ENCODE data around the gene SPPL2B.

SPPL2B gene

DNA sequence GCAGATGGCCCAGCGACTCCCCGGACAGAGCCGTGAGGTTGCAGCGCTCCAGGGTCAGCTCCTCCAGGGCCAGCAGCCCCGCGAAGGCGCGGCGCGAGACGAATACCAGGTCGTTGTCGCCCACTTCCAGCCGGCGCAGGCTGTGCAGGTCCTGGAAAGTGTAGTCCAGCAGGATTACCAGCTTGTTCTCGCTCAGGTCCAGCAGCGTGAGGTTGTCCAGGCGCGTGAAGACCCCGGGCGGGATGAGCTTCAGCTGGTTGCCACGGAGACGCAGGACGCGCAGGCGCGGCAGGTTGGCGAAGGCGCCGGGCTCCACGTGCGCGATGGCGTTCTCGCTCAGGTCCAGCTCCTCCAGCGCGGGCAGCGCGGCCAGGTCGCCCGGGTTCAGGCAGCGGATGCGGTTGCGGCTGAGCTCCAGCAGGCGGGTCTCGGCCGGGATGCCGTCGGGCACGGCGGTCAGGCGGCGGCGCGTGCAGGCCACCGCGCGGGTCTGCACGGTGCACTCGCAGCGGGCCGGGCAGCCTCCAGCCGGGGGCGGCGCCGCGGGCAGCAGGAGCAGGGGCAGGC, 37.2 kb upstream of the SPPL2B start:
- DNase-seq (ENCODE audit: low spot score), result no peak
- TF ChIP-seq, protein P1, sequence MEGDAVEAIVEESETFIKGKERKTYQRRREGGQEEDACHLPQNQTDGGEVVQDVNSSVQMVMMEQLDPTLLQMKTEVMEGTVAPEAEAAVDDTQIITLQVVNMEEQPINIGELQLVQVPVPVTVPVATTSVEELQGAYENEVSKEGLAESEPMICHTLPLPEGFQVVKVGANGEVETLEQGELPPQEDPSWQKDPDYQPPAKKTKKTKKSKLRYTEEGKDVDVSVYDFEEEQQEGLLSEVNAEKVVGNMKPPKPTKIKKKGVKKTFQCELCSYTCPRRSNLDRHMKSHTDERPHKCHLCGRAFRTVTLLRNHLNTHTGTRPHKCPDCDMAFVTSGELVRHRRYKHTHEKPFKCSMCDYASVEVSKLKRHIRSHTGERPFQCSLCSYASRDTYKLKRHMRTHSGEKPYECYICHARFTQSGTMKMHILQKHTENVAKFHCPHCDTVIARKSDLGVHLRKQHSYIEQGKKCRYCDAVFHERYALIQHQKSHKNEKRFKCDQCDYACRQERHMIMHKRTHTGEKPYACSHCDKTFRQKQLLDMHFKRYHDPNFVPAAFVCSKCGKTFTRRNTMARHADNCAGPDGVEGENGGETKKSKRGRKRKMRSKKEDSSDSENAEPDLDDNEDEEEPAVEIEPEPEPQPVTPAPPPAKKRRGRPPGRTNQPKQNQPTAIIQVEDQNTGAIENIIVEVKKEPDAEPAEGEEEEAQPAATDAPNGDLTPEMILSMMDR (IDR thresholded peaks at IDR 0.05; ENCODE audit: extremely low read depth, missing control alignments), result no peak

DNA sequence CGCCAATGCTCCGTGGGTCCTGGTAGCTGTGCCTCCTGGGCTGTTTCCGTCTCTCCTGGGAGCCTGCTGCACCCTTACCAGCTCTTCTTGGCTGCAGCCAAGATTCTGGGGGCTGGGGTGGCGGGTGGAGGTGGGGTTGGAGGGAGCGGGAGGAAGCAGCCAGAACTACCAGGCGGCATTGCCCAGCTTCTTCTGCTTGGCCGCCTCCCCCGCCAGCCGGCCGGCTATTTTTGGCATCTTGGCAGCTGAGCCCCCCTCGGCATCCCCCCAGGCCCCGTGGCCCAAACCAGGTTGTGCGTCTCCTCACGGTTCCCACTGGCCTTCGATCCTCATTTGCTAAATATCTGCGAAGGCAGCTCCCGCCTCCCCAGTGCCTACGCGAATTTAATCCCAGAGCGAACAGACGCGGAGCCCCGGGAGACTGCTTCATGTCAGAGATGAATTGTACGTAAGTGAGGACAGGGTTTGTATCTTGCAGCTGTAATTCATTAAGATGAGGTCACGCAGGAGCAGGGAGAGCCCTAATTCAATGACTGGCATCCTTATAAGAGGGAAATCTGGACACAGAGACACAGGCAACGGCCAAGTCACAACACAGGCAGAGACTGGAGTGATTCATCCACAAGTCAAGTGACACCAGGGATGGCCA, 33.7 kb upstream of the SPPL2B start:
- TF ChIP-seq, protein P1 (IDR thresholded peaks at IDR 0.05; ENCODE audit: extremely low read depth, missing control alignments), result no peak
- DNase-seq (ENCODE audit: low spot score), result no peak

DNA sequence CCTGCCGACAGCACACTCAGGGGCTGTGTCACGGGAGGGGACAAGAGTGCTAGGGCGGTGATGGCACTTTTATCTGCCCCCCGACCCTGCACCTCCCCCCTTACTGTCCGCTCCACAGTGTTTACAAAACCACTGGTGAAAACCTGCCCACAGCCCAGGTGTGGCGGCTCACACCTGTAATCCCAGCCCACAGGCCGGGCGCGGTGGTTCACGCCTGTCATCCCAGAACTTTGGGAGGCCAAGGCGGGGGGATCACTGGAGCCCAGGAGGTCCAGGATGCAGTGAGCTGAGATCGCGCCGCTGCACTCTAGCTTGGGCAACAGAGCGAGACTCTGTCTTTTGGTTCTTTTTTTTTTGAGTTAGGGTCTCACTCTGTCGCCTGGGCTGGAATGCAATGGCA, 32.3 kb upstream of the SPPL2B start:
- TF ChIP-seq, protein P1 (IDR thresholded peaks at IDR 0.05; ENCODE audit: extremely low read depth, missing control alignments), result no peak
- no peak for DNase-seq (ENCODE audit: low spot score)

DNA sequence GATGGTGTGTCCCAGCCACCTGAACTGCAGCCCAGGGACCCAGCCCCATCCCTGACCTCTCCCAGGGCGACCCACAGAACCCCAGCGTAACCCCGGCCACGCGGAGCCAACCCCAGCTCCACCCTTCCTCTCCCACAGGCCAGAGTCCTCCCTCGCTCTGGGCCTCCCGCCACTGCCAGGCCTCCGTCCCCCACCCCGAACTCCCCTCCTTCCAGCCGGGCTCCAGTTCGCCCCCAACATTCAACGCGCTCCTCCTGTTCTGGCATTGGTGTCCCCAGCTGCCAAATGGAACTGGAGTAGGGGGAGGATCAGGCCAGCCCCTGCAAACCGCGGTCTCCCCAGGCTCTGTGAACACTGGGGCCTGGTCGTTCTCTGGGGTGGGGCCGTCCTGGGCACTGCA, 28.0 kb upstream of the SPPL2B start:
- TF ChIP-seq, protein P1 (IDR thresholded peaks at IDR 0.05; ENCODE audit: extremely low read depth, missing control alignments), result no peak

DNA sequence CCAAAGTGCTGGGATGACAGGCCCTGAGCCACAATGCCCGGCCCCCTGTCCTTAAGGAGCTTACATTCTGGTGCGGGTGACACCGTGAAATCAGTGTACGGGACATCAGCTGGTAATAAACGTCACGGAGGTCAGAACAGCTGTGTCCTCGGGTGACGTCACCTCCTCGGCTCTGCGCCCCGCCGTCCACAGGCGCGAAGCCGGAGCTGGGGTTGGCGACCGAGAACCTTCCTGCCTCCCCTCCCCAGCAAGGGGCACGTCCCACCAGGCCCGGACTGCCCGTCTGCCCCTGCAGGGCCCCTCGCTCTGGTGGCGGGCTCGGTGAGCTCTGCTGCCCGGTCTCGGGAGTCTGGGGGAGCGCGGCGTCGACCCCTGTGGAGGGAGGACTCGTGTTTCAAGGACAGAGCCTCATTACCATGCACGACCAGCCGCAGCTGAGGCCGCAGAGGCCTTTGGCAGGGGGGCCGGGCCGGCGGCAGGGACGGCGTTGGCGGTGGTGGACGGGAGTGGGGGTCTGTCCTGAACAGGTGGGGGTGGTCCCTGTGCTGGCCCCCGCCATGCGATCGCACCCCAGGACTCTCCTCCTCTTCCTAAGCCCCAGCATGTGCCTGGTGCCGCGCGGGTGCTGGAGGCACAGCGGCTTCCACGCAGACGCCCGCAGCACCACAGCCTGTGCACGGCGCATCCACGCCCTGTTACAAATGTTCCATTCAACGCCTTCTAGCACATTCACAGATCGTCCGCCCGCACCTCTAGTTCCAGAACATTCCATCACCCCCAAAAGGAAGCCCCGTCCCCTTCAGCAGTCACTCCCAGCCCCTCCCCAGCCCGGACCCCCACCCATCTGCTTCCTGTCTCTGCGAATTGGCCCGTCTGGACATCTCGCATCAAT, 25.9 kb upstream of the SPPL2B start:
- DNase-seq (ENCODE audit: low spot score), result peak; percentile 58
- TF ChIP-seq, protein P1 (IDR thresholded peaks at IDR 0.05; ENCODE audit: extremely low read depth, missing control alignments), result no peak

More for the DNA sequence above, 28.0 kb upstream of the SPPL2B start:
- DNase-seq (ENCODE audit: low spot score), result no peak

DNA sequence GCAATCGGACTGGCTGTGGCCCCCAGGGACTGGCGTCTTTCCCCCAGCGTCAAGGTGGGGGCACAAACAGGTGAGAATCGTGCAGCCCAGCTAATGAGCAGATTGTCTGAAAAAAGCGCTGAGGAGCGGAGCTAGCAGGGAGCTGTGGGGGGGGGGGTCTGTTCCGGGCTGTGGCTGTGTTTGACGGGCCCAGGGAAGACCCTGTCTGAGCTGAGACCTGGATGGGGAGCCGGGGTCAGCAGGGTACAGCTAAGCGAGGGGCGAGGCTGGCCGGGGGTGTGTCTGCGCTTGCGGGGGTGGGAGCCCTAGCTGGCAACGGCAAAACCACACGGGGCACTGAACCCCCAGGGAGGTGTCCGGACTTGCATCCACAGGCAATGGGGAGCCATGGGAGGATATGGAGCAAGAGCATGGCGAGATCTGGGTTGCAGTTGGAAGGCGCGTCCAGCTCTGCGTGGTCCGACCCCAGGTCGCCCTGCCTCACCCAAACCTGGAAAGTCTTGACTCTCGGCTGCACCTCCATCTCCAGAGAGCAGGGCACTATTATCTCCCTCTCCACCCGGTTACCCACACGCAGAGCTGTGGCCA, 25.2 kb upstream of the SPPL2B start:
- TF ChIP-seq, protein P1 (IDR thresholded peaks at IDR 0.05; ENCODE audit: extremely low read depth, missing control alignments), result no peak
- DNase-seq (ENCODE audit: low spot score), result no peak

All from GM20000 (cell line).